GM18498 (cell line): Measurements from ENCODE around the gene OTOP2.

Experiments
- ATAC-seq: cut with Tn5 transposase; IDR thresholded peaks from one replicate; pipeline ENCODE4 v1.9.1; 2021; ENCODE audit warnings: mild to moderate bottlenecking, moderate library complexity; ENCODE audit not compliant: unreplicated experiment

Gene OTOP2

GRCh38 chr17:74924250-74924948 lies at the start of gene OTOP2:
Gene OTOP2 (plus strand): TSS chr17:74924273. CDS start chr17:74924633, 360 bp downstream.
- ATAC-seq, result no peak

- no peak for ATAC-seq
These were observed 49.4 kb upstream of the OTOP2 start for GRCh38 chr17:74874615-74875037.

GRCh38 chr17:74875155-74875976 lies 48.7 kb upstream of the OTOP2 start:
- no peak for ATAC-seq

GRCh38 chr17:74875977-74876593 lies 48.0 kb upstream of the OTOP2 start:
- no peak for ATAC-seq

- no peak for ATAC-seq
These were observed 46.2 kb upstream of the OTOP2 start for GRCh38 chr17:74877592-74878548.

- ATAC-seq, result no peak
These were observed 45.4 kb upstream of the OTOP2 start for GRCh38 chr17:74878658-74879057.

GRCh38 chr17:74879308-74879707 lies 44.8 kb upstream of the OTOP2 start:
- ATAC-seq, result no peak

- no peak for ATAC-seq
These were observed 43.0 kb upstream of the OTOP2 start for GRCh38 chr17:74881073-74881472.

GRCh38 chr17:74882517-74883240 lies 41.4 kb upstream of the OTOP2 start:
- ATAC-seq, result no peak

GRCh38 chr17:74883241-74883745 lies 40.8 kb upstream of the OTOP2 start:
- ATAC-seq, result no peak

- no peak for ATAC-seq
These were observed 35.6 kb upstream of the OTOP2 start for GRCh38 chr17:74888469-74888868.

GRCh38 chr17:74890554-74890953 lies 33.5 kb upstream of the OTOP2 start:
- no peak for ATAC-seq

GRCh38 chr17:74892013-74892841 lies 31.8 kb upstream of the OTOP2 start:
- no peak for ATAC-seq

- ATAC-seq, result no peak
These were observed 30.8 kb upstream of the OTOP2 start, which contains the start of gene FADS6 for GRCh38 chr17:74892974-74893911. Gene FADS6 (minus strand): TSS chr17:74893633. CDS start chr17:74893595, 38 bp downstream.

GRCh38 chr17:74893936-74894671 lies 30.0 kb upstream of the OTOP2 start:
- ATAC-seq, result no peak

- no peak for ATAC-seq
These were observed 25.6 kb upstream of the OTOP2 start for GRCh38 chr17:74898376-74898946.

GRCh38 chr17:74900208-74900607 lies 23.9 kb upstream of the OTOP2 start:
- no peak for ATAC-seq
